Measurements from ENCODE around the gene ADRB1. TPM values are rescaled to one million over a fixed set of nuclear protein-coding genes. Genes with fewer than 3 reads are reported as not detected.

Gene ADRB1
- 2.5 TPM for total RNA-seq

DNA sequence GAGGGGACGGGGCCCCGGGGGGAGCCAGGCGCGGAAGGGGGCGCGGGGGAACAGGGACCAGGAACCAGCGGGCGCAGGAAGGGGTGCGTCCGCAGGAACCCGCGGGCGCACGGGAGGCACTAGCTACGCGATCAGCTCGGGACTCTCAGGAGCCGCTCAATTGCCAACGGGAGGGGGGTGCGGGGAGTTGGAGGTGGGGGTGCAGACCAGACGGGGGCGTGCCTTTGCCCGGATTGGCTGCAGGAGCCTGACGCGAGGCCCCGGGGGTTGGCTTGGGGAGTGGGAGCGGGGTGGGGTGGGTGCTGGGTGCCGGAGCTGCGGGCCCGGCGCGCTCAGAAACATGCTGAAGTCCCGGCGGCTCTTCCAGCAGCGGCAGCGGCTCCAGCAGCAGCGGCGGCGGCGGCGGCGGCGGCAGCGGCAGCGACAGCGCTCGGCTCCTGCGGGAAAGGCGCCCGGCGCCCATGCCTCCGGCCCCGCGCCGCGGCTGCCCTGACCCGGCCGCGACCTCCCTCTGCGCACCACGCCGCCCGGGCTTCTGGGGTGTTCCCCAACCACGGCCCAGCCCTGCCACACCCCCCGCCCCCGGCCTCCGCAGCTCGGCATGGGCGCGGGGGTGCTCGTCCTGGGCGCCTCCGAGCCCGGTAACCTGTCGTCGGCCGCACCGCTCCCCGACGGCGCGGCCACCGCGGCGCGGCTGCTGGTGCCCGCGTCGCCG, at the start of gene ADRB1:
Gene ADRB1, plus strand, starts transcription at position 335 of the 715 bp plus-strand sequence. Its CDS starts 267 bp downstream, at position 602.

Other genes with a start within 250 kb of the ADRB1 start
- 15.3 TPM for gene DCLRE1A, start 189.8 kb upstream of the ADRB1 start, total RNA-seq
- gene NHLRC2, start 189.2 kb upstream of the ADRB1 start, total RNA-seq = 47.3 TPM
- 69.5 TPM for gene CCDC186, start 130.3 kb downstream of the ADRB1 start, total RNA-seq
- under 0.01 TPM for gene TDRD1, start 135.5 kb downstream of the ADRB1 start, total RNA-seq
- 2.8 TPM for gene VWA2, start 195.4 kb downstream of the ADRB1 start, total RNA-seq

Data from parietal lobe (tissue), 1 donor.